Measurements from ENCODE around the gene SYT11. TPM values are rescaled to one million over a fixed set of nuclear protein-coding genes. Genes with fewer than 3 reads are reported as not detected.

Gene SYT11
- total and polyA plus RNA-seq, 4 donors, result 0.49 to 1.2 (median 0.76) TPM

DNA sequence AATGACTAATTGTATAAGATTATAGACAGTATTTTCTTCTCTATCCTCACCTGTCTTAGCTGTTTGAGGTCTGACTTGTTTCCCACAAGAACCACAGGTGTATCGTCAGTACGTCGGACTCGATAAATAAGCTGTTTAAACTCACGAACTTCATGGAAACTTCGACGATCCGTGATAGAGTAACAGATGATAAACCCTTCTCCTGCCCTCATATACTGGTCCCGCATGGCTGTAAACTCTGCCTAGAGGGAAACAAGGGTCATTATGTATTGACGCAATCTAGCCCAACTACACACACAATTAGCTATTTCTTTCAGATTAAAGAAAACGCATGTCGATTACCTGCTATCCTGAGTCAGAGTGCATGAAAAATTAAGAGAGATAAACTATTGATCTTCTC lies 44.9 kb downstream of the SYT11 start:
- TF ChIP-seq HNF4G (IDR thresholded peaks at IDR 0.05) (no peak), GABPA (IDR thresholded peaks at IDR 0.05 in 1 of 2, conservative IDR thresholded peaks at IDR 0.05 in 1 of 2) (no peak), SP1 (IDR thresholded peaks at IDR 0.05) (no peak), FOXA2 (IDR thresholded peaks at IDR 0.05) (no peak), TAF1 (conservative IDR thresholded peaks at IDR 0.05) (no peak), YY1 (IDR thresholded peaks at IDR 0.05) (no peak), EGR1 (IDR thresholded peaks at IDR 0.05; ENCODE audit: low read depth in 2 of 2) (no peak)
- TF ChIP-seq, protein P1, sequence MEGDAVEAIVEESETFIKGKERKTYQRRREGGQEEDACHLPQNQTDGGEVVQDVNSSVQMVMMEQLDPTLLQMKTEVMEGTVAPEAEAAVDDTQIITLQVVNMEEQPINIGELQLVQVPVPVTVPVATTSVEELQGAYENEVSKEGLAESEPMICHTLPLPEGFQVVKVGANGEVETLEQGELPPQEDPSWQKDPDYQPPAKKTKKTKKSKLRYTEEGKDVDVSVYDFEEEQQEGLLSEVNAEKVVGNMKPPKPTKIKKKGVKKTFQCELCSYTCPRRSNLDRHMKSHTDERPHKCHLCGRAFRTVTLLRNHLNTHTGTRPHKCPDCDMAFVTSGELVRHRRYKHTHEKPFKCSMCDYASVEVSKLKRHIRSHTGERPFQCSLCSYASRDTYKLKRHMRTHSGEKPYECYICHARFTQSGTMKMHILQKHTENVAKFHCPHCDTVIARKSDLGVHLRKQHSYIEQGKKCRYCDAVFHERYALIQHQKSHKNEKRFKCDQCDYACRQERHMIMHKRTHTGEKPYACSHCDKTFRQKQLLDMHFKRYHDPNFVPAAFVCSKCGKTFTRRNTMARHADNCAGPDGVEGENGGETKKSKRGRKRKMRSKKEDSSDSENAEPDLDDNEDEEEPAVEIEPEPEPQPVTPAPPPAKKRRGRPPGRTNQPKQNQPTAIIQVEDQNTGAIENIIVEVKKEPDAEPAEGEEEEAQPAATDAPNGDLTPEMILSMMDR (IDR thresholded peaks at IDR 0.05; ENCODE audit: low read depth, low read length, missing input control), result no peak
- Histone ChIP-seq H3K27me3 (ENCODE audit: control insufficient read depth in 4 of 4, insufficient read depth in 4 of 4, low read length in 3 of 4) (no peaks in the 10 kb centered on the region), H3K4me3 (ENCODE audit: low read depth in 1 of 3, low read length in 3 of 3) (no peak overlapping the region), H3K27ac (ENCODE audit: low read depth in 1 of 2, low read length in 2 of 2) (no peak overlapping the region), H3K9me3 (ENCODE audit: control insufficient read depth in 4 of 4, low read length in 3 of 4) (no peaks in the 10 kb centered on the region), H3K9ac (ENCODE audit: low read depth in 1 of 2, low read length in 2 of 2) (no peak overlapping the region), H3K4me1 (ENCODE audit: control insufficient read depth in 4 of 4, insufficient read depth in 4 of 4, low read length in 3 of 4) (no peaks in the 10 kb centered on the region), H3K36me3 (ENCODE audit: control insufficient read depth in 4 of 4, insufficient read depth in 3 of 4, low read depth in 1 of 4, low read length in 3 of 4) (peaks cover 17 to 59% (median 44%) of the 10 kb centered on the region in 4 donors)
- 96% methylated on average over 12 of the region's 12 CpGs for WGBS
- DNase-seq (ENCODE audit: low spot score), result no peak

DNA sequence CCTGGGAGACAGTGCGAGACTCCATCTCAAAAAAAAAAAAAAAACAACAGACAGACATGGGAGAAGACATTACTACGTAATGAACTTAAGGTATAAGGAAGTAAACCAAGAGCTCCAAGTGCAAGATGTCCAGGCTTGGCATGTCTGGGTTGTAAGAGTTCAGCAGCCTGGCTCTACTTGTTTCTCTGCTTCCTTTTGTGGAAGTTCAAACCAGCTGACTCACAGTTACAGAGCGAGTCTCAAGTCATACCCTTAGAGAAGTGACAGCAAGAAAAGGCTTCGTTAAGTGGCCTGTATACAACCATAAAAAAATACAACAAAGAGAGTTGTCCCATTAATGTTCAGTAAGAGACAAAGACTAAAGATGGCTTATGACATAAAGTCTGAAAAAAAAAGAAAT lies 50.5 kb downstream of the SYT11 start:
- TF ChIP-seq NR2F2 (IDR thresholded peaks at IDR 0.05) (no peak), YY1 (IDR thresholded peaks at IDR 0.05) (no peak), FOXA2 (IDR thresholded peaks at IDR 0.05) (no peak), SP1 (IDR thresholded peaks at IDR 0.05) (no peak), RXRA (IDR thresholded peaks at IDR 0.05) (no peak), FOXA1 (IDR thresholded peaks at IDR 0.05) (no peak), RAD21 (IDR thresholded peaks at IDR 0.05) (no peak), GABPA (IDR thresholded peaks at IDR 0.05 in 1 of 2, conservative IDR thresholded peaks at IDR 0.05 in 1 of 2) (no peak), TAF1 (conservative IDR thresholded peaks at IDR 0.05) (no peak), HNF4G (IDR thresholded peaks at IDR 0.05) (no peak), JUND (IDR thresholded peaks at IDR 0.05) (no peak)
- TF ChIP-seq, protein P1 (IDR thresholded peaks at IDR 0.05; ENCODE audit: low read depth, low read length, missing input control), result no peak
- TF ChIP-seq, protein P2, sequence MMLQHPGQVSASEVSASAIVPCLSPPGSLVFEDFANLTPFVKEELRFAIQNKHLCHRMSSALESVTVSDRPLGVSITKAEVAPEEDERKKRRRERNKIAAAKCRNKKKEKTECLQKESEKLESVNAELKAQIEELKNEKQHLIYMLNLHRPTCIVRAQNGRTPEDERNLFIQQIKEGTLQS (IDR thresholded peaks at IDR 0.05), result no peak
- TF ChIP-seq, protein P3, sequence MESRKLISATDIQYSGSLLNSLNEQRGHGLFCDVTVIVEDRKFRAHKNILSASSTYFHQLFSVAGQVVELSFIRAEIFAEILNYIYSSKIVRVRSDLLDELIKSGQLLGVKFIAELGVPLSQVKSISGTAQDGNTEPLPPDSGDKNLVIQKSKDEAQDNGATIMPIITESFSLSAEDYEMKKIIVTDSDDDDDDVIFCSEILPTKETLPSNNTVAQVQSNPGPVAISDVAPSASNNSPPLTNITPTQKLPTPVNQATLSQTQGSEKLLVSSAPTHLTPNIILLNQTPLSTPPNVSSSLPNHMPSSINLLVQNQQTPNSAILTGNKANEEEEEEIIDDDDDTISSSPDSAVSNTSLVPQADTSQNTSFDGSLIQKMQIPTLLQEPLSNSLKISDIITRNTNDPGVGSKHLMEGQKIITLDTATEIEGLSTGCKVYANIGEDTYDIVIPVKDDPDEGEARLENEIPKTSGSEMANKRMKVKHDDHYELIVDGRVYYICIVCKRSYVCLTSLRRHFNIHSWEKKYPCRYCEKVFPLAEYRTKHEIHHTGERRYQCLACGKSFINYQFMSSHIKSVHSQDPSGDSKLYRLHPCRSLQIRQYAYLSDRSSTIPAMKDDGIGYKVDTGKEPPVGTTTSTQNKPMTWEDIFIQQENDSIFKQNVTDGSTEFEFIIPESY (IDR thresholded peaks at IDR 0.05), result no peak
- TF ChIP-seq, protein P4, sequence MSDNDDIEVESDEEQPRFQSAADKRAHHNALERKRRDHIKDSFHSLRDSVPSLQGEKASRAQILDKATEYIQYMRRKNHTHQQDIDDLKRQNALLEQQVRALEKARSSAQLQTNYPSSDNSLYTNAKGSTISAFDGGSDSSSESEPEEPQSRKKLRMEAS (IDR thresholded peaks at IDR 0.05), result no peak
- TF ChIP-seq, protein P5, sequence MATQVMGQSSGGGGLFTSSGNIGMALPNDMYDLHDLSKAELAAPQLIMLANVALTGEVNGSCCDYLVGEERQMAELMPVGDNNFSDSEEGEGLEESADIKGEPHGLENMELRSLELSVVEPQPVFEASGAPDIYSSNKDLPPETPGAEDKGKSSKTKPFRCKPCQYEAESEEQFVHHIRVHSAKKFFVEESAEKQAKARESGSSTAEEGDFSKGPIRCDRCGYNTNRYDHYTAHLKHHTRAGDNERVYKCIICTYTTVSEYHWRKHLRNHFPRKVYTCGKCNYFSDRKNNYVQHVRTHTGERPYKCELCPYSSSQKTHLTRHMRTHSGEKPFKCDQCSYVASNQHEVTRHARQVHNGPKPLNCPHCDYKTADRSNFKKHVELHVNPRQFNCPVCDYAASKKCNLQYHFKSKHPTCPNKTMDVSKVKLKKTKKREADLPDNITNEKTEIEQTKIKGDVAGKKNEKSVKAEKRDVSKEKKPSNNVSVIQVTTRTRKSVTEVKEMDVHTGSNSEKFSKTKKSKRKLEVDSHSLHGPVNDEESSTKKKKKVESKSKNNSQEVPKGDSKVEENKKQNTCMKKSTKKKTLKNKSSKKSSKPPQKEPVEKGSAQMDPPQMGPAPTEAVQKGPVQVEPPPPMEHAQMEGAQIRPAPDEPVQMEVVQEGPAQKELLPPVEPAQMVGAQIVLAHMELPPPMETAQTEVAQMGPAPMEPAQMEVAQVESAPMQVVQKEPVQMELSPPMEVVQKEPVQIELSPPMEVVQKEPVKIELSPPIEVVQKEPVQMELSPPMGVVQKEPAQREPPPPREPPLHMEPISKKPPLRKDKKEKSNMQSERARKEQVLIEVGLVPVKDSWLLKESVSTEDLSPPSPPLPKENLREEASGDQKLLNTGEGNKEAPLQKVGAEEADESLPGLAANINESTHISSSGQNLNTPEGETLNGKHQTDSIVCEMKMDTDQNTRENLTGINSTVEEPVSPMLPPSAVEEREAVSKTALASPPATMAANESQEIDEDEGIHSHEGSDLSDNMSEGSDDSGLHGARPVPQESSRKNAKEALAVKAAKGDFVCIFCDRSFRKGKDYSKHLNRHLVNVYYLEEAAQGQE (IDR thresholded peaks at IDR 0.05), result no peak
- Histone ChIP-seq H3K9ac (ENCODE audit: low read depth in 1 of 2, low read length in 2 of 2) (no peak overlapping the region), H3K27me3 (ENCODE audit: control insufficient read depth in 4 of 4, insufficient read depth in 4 of 4, low read length in 3 of 4) (no peaks in the 10 kb centered on the region), H3K4me1 (ENCODE audit: control insufficient read depth in 4 of 4, insufficient read depth in 4 of 4, low read length in 3 of 4) (peaks cover 0 to 11% (median 10%) of the 10 kb centered on the region in 4 donors), H3K9me3 (ENCODE audit: control insufficient read depth in 4 of 4, low read length in 3 of 4) (no peaks in the 10 kb centered on the region), H3K4me3 (ENCODE audit: low read depth in 1 of 3, low read length in 3 of 3) (no peak overlapping the region), H3K36me3 (ENCODE audit: control insufficient read depth in 4 of 4, insufficient read depth in 3 of 4, low read depth in 1 of 4, low read length in 3 of 4) (peaks cover 9 to 39% (median 27%) of the 10 kb centered on the region in 4 donors), H3K27ac (ENCODE audit: low read depth in 1 of 2, low read length in 2 of 2) (peak overlapping the region; percentile 76 to 78)
- no peak for DNase-seq (ENCODE audit: low spot score)
- 78% methylated on average over 4 of the region's 4 CpGs for WGBS
